Tibial nerve (tissue), 4 donors: ENCODE results near the gene QSOX1. TPM values are rescaled to one million over a fixed set of nuclear protein-coding genes. Genes with fewer than 3 reads are reported as not detected.

Experiments
- DNase-seq, 2 donors: peaks; one replicate each; pipeline ENCODE4 v3.0.0-alpha.2; 2019; ENCODE audit warnings: low spot score in 2 of 2
- H3K27ac ChIP-seq, 4 donors: fragments of 200-600 bp; sonication (generic) in 3 of 4; one replicate each; pipeline ENCODE4 v1.5.1; 2017 to 2019; ENCODE audit warnings: mild to moderate bottlenecking in 1 of 4
- H3K27me3 ChIP-seq, 2 donors: fragments of 200-600 bp; sonication (generic) in 1 of 2; one replicate each; pipeline versions ENCODE4 v1.5.1 to v1.6.0; 2017 to 2019
- H3K36me3 ChIP-seq, 3 donors: fragments of 200-600 bp; sonication (generic); one replicate each; pipeline ENCODE4 v1.5.1; 2018 to 2019
- H3K4me1 ChIP-seq, 4 donors: fragments of 200-600 bp; sonication (generic) in 3 of 4; one replicate each; pipeline ENCODE4 v1.5.1; 2017 to 2019
- H3K4me3 ChIP-seq, 4 donors: fragments of 200-600 bp; sonication (generic) in 3 of 4; one replicate each; pipeline ENCODE4 v1.5.1; 2017 to 2019; ENCODE audit warnings: mild to moderate bottlenecking in 1 of 4, moderate library complexity in 1 of 4
- H3K9me3 ChIP-seq, 4 donors: fragments of 200-600 bp; sonication (generic) in 3 of 4; one replicate each; pipeline ENCODE4 v1.5.1; 2017 to 2019
- EP300 ChIP-seq, 2 donors: sonication (generic); formaldehyde crosslinking; IDR thresholded peaks; one replicate each; pipeline ENCODE4 v1.6.1; 2017; ENCODE audit warnings: antibody characterized with exemption in 2 of 2, mild to moderate bottlenecking in 1 of 2
- POLR2A ChIP-seq, 2 donors: fragments of 450-650 bp; IDR thresholded peaks; one replicate each; pipeline ENCODE4 v1.6.1; 2017; ENCODE audit warnings: antibody characterized with exemption in 2 of 2, mild to moderate bottlenecking in 2 of 2, moderate library complexity in 2 of 2
- WGBS, 2 donors: methylation state at CpG; one replicate each; pipeline ENCODE4 v1.1.5; 2018; 5-methylcytosine and 5-hydroxymethylcytosine counted together
- total RNA-seq, 4 donors: library from RNA; depleted of rRNA; stranded (reverse); fragments of >200 nt; gene quantifications; one replicate each; pipeline ENCODE4 v1.1.0, GENCODE V29; 2016
- TF ChIP-seq, protein P1 (sequence below), 5 experiments: fragments of 200-600 bp in 3 of 5; fragments of 450-650 bp in 2 of 5; sonication (generic) in 3 of 5; IDR thresholded peaks; one replicate each; pipeline ENCODE4 v1.5.1; 2016 to 2019; ENCODE audit warnings: antibody characterized with exemption in 5 of 5, mild to moderate bottlenecking in 3 of 5, moderate library complexity in 2 of 5

The QSOX1 gene
- total RNA-seq, 4 donors from 2014 or later = 41.0 to 55.5 (median 50.7) TPM

DNA sequence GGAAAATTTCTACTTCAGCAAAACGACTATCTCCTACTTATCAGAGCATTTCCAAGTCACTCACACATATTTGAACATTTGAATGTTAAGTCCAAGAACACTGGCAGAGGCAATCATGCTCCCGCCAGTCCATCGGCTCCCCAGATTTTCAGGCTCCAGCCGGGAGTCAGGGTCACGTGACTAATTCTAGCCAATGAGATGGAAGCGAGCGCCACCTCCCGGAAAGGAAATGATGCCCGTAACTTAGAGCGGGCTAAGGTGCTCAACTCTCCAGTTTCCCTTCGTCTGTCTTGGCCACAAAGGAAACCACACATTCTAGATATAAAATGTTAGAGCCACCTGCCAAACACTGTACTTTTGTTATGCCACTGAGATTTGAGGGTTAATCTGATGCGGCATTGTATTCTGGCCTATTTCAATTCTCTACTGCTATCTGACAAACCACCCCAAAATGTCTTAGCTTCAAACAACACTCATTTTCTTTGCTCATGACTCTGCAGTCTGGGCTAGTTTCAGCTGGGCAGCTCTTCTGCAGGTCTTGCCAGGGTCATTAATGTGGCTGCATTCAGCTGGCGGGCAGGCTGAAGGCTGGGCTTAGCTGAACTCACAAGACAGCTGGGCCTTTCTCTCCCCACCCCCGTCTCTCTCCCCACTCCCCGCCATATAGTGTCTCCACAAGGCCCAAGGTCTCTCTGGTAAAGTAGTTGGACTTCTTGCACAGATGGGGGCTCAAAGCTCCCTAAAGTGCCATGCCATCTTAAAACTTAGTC is 58.9 kb downstream of the QSOX1 start:
- H3K36me3 ChIP-seq = no peaks in the 10 kb centered on the region
- no peak overlapping the region for H3K4me3 ChIP-seq
- H3K27me3 ChIP-seq = no peaks in the 10 kb centered on the region
- TF ChIP-seq, protein P1, sequence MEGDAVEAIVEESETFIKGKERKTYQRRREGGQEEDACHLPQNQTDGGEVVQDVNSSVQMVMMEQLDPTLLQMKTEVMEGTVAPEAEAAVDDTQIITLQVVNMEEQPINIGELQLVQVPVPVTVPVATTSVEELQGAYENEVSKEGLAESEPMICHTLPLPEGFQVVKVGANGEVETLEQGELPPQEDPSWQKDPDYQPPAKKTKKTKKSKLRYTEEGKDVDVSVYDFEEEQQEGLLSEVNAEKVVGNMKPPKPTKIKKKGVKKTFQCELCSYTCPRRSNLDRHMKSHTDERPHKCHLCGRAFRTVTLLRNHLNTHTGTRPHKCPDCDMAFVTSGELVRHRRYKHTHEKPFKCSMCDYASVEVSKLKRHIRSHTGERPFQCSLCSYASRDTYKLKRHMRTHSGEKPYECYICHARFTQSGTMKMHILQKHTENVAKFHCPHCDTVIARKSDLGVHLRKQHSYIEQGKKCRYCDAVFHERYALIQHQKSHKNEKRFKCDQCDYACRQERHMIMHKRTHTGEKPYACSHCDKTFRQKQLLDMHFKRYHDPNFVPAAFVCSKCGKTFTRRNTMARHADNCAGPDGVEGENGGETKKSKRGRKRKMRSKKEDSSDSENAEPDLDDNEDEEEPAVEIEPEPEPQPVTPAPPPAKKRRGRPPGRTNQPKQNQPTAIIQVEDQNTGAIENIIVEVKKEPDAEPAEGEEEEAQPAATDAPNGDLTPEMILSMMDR (IDR thresholded peaks at IDR 0.05) = no peak
- TF ChIP-seq POLR2A (IDR thresholded peaks at IDR 0.05) = no peak
- no peak for TF ChIP-seq EP300 (IDR thresholded peaks at IDR 0.05)
- WGBS, 2 donors = 69 to 81% methylated on average over 15 of the region's 15 CpGs
- DNase-seq = no peak
- H3K27ac ChIP-seq = no peak overlapping the region
- H3K4me1 ChIP-seq = peaks cover 0 to 4% (median 0%) of the 10 kb centered on the region in 4 donors
- H3K9me3 ChIP-seq = no peaks in the 10 kb centered on the region

DNA sequence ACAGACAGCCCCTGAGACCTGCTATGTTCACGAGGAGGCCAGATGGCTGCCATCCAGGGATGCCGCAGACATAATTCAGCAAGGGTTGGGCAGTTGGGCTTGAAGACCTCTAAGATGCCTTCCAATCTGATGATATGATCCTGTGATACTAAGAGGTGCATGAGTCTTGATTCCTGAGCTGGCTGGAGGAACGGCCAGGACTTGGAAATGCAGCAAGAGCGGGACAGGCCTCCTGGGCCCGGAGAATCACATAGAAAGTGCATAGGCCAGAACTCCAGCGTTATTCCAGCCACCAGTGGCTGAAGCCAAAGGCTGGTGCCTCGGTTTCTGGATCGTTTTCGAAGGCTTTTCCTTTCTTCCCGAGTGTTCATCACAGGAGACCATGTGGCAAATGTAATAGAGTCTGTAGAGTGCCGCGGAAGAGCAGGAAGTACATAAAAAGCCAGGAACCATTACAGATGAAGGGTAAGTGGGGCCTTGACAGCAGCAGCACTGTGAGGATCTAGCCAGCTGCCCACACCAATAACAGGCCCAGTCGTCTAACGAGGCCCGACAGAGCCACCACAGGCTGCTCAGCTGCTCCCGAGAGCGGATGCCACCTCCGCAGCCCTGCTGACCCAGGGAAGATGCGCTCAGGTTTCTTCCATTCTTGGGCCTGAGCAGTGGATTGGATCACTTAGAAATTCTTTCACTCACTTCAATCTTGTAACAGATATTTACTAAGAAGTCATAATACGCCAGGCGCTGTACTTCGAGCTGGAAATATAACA is 61.4 kb downstream of the QSOX1 start:
- H3K36me3 ChIP-seq = no peaks in the 10 kb centered on the region
- peaks cover 0 to 4% (median 0%) of the 10 kb centered on the region in 4 donors for H3K4me1 ChIP-seq
- 83 to 84% methylated on average over 22 of the region's 22 CpGs for WGBS, 2 donors
- DNase-seq = no peak
- TF ChIP-seq EP300 (IDR thresholded peaks at IDR 0.05) = no peak
- TF ChIP-seq, protein P1 (IDR thresholded peaks at IDR 0.05) = no peak
- TF ChIP-seq POLR2A (IDR thresholded peaks at IDR 0.05) = no peak
- H3K27ac ChIP-seq = no peak overlapping the region
- H3K27me3 ChIP-seq = no peaks in the 10 kb centered on the region
- no peaks in the 10 kb centered on the region for H3K9me3 ChIP-seq
- H3K4me3 ChIP-seq = no peak overlapping the region

DNA sequence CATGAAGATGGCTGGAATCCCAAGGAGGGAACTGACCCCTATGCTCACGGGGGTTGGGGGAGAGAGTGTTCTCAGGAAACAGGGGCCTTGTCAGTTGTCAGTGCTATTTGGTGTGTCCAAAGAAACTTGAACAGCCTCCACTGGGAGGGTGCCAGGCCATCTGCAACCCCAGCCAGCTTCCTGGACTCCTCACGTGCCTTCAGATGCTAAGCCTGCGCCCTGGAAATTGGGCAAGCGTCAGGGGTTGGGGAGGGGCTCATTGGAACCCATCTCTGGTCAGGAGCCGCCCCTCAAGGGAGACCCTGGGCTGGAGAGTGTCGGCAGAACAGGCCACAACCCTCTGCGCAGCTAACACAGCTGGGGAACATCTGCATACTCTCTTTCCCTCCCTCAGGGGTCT is 62.3 kb downstream of the QSOX1 start:
- WGBS, 2 donors = 73 to 83% methylated on average over 7 of the region's 7 CpGs

DNA sequence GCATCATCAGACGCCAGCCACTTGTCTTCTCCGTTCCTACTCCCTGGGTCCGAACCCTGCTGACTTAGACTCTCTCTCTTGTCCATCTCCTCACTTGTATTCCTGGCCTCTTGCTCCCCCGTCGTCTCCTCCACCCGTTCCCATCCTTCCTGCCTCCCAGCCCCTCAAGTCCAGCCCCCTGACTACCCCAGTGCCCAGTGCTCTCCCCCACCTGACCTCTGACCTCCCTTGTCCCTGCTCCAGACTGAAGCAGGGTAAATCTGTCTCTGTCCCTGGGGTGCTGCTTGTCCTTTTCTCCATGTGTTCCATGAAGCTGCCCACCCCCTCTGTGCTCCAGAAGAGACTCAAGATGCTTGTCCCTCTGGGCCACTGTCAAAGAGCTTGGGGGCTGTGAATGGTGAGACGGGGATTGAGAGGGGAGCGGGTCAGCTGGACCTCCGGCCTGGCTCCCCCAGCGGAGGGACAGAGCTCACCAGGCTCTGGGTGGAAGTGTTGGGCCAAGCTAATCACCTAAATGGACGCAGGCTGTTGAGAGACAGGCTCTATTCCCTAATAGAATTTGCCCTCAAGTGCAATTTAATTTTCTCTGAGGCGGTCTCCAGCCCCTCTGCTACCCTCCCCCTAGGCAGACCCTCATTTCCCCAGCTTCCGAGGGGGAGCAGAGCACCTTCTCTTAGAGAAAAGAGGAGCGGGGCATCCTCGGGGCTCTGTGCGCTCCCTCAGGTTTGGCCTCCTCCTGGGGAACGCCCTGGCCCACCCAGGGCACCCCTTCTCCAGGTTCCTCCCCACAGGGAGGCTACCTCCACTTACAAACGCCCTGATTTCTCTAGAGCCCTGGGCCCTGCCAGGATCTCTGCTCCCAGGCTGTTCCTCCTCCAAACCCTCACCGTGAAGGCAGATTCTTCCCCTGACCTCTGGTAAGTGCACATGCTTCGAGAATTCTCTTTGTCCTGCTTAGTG is 64.4 kb downstream of the QSOX1 start:
- 74 to 80% methylated on average over 19 to 20 of the region's 20 CpGs for WGBS, 2 donors
- Histone ChIP-seq H3K9me3 (no peaks in the 10 kb centered on the region), H3K4me1 (peaks cover 0 to 4% (median 0%) of the 10 kb centered on the region in 4 donors), H3K4me3 (no peak overlapping the region), H3K36me3 (no peaks in the 10 kb centered on the region), H3K27me3 (peaks cover 0 to 8% of the 10 kb centered on the region in 2 donors), H3K27ac (no peak overlapping the region)
- TF ChIP-seq POLR2A (IDR thresholded peaks at IDR 0.05) = no peak
- TF ChIP-seq EP300 (IDR thresholded peaks at IDR 0.05) = no peak
- TF ChIP-seq, protein P1 (IDR thresholded peaks at IDR 0.05) = no peak
- no peak for DNase-seq

More for the DNA sequence above, 62.3 kb downstream of the QSOX1 start:
- Histone ChIP-seq H3K36me3 (no peaks in the 10 kb centered on the region), H3K27ac (no peak overlapping the region), H3K4me1 (peaks cover 0 to 4% (median 0%) of the 10 kb centered on the region in 4 donors), H3K9me3 (no peaks in the 10 kb centered on the region), H3K4me3 (no peak overlapping the region), H3K27me3 (no peaks in the 10 kb centered on the region)
- no peak for DNase-seq
- TF ChIP-seq EP300 (IDR thresholded peaks at IDR 0.05) = no peak
- TF ChIP-seq, protein P1 (IDR thresholded peaks at IDR 0.05) = no peak
- no peak for TF ChIP-seq POLR2A (IDR thresholded peaks at IDR 0.05)
